NCI-H2171 (cell line): ENCODE measurements around the gene SFT2D1.

Experiments
- DNase-seq: peaks from one replicate; lab custom pipeline; 2025; lab: John Stamatoyannopoulos, UW

The SFT2D1 gene

DNA sequence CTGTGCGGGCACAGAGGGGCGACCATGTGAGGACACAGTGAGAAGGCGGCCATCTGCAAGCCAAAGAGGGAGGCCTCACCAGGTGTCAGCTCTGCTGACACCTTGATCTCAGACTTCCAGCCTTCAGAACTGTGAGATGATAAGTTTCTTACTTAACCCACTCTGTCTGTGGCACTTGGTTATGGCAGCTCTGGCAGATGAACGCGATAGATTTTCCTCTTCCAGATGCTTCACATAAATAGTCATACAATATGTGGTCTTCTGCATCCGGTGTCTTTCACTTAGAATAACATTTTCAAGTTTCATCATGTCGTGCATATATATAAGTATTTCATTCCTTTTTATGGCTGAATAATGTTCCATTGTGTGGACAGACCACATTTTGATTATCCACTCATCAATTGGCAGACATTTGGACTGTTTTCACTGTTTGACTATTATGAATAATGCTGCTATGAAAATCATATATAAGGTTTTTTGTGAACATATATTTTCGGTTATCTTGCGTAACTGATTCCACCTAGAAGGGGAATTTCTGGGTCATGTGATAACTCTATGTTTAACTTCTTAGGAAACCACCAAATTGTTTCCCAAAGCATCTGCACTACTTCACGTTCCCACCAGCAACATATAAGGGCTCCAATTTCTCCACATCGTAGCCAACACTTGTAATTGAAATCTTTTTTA lies 64.3 kb downstream of the SFT2D1 start:
- no peak for DNase-seq

- no peak for DNase-seq
These were observed 65.3 kb downstream of the SFT2D1 start for GRCh38 chr6:166277018-166277417.

DNA sequence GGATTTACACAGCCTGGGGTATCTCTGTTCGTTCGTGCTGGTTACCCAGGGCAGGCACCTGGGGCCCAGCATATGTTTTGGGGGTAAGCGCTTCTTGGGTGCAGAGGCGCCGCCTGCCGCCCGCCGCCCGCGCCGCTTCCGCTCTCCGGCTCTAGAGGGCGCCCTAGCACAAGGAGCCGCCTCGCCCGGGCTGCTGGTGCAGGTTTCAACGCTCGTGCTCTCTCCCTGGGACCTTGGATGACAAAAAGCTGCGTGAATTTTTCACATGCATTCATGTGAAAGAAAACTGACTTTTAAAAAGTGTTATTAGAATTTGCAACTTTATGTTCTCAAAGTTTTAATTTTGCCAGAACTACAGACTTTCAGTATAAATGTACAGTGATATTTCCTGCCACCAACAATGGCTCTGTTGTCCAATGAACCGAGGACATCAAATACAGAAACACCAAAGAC lies 66.6 kb downstream of the SFT2D1 start:
- peak; percentile 18 for DNase-seq

- no peak for DNase-seq
These were observed 67.5 kb downstream of the SFT2D1 start for GRCh38 chr6:166274739-166275370.

DNA sequence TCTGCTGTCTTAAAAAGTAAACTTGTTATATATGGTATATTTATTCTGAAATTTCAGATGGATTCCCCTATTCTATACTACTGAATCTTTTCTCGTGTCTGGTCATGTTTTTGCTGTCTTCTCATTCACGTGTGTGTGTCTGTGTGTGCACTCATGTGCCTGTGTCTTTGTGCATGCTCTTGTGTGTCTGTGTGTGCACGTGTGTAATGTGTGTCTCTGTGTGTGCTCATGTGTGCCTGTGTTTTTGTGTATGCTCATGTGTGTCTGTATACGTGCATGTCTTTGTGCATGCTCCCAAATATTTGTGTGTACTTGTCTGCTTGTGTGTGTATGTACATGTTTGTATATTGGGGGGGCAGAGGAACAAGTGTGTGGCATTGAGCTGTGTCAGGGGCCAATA lies 68.2 kb downstream of the SFT2D1 start:
- no peak for DNase-seq

- DNase-seq, result no peak
These were observed 71.0 kb downstream of the SFT2D1 start for GRCh38 chr6:166271376-166271765.

GRCh38 chr6:166270706-166271375 lies 71.5 kb downstream of the SFT2D1 start:
- no peak for DNase-seq
